Right forelimb (tissue), 1 donor: Measurements from ENCODE around the gene TLX1.
"Not testable (repeated sequence)": the region's sequence is repeated elsewhere in the genome, so short reads cannot be mapped to it uniquely, and the experiment has no call there.

Experiments
- DNase-seq: peaks from one replicate; pipeline ENCODE4 v3.0.0-alpha.2; 2018

TLX1 gene

GRCh38 chr10:101154506-101154905 is 23.4 kb downstream of the TLX1 start:
- DNase-seq = not testable (repeated sequence)

DNA sequence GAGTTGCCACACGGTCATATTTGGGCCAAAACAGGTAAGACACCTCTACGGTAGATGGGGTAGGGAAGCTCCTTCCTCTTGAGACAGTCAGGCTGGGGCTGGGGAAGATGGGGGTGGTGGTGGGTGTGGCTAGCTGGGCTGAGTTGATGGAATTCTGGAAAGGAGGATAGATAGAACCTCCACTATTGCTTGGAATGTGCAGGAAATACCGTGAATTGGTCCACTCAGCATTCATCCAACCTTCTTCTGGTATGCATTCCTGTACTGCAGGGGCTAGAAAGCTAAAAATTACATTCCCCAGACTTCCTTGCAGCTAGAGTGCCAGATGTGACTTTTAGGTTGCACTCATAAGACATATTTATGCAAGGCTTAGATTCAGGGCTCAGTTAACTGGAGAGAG is 24.8 kb downstream of the TLX1 start:
- no peak for DNase-seq

GRCh38 chr10:101157756-101158458 is 26.8 kb downstream of the TLX1 start:
- DNase-seq = no peak

GRCh38 chr10:101158459-101159058 is 27.5 kb downstream of the TLX1 start:
- no peak for DNase-seq

DNA sequence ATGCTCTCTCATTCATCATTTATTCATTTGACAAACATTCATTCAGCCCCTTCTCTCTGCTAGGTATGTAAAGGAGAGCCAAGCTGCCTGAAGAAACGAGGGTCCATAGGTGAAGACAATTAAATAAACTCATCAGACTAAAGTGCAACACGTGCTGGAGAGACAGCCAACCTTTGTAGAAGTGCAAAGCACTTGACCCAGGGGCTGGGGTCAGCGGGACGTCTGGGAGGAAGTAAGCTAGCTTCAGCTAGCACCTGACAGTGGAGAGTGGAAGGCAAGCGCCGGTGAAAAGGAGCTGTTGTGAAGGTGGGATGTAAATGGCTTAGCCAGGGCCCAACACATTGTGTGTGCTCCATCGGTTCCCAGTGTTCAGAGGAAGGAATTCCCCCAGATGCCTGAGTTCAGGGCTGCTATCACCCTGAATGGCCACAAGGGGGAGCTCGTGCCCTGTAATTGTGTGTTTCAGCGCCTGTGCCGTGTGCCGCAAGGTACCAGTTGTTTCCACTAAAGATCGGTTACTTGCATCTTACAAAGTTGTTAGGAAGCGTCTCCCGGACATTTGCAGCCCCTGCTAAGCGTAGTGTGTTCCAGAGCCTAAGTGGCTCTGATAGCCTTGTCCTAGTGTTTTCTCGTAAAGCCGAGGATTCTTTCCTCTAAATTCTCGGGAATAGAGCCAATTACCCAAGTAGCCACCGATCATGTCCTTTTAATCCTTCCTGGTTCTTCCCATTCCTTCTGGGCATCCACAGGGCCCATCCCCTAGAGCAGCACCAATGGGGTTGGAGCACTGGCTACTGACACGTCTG is 30.6 kb downstream of the TLX1 start:
- DNase-seq = peak; percentile 82

GRCh38 chr10:101162677-101163076 is 31.6 kb downstream of the TLX1 start:
- no peak for DNase-seq

GRCh38 chr10:101164020-101164419 is 32.9 kb downstream of the TLX1 start:
- DNase-seq = no peak

DNA sequence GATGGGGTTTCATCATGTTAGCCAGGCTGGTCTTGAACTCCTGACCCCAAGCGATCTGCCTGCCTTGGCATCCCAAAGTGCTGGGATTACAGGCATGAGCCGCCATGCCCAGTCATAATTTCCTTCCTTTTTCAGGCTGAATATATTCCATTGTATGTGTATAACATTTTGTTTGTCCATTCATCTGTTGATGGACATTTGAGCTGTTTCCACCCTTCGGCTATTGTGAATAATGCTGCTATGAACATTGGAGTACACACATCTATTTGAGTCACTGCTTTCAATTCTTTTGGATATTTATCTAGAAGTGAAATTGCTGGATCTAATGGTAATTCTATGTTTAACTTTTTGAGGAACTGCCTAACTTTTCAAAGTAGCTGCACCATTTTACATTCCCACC is 34.6 kb downstream of the TLX1 start:
- no peak for DNase-seq

- DNase-seq = no peak
Measured at GRCh38 chr10:101166430-101166829, 35.3 kb downstream of the TLX1 start.

DNA sequence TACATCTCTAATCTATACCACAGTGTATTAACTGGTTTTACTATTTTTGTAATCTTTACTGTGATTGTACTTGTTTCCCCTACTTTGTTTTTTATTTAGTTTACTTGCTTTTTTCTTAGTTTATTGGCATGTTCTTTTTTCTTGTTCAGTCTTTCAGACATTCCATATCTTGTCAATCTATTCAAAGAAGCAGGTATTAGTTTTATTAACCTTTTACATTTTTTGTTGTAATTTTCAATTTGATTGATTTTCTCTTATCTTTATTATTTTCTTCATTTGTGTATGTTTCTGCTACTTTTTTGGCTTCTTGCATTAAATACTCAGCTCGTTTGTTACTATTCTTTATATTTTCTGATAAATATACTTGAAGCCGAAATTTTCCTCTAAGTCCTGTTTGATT is 41.6 kb downstream of the TLX1 start:
- no peak for DNase-seq

DNA sequence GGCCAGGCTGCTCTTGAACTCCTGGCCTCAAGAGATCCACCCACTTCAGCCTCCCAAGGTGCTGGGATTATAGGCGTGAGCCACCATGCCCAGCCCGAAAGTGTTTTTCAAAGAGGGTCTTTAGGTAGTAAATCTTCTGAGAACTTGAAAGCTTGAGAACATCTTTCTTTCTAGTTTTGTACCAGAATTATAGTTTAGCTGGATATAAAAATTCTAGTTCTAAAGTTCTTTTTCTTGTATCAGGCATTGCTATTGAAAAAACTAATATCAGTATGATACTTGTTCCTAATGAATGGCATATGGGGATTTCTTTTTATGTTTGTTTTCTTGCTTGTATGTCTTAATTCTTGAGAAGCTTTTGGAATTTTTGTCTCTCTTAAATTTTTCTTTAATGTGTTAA is 43.2 kb downstream of the TLX1 start:
- DNase-seq = no peak

- no peak for DNase-seq
Measured at GRCh38 chr10:101176577-101176976, 45.5 kb downstream of the TLX1 start.

DNA sequence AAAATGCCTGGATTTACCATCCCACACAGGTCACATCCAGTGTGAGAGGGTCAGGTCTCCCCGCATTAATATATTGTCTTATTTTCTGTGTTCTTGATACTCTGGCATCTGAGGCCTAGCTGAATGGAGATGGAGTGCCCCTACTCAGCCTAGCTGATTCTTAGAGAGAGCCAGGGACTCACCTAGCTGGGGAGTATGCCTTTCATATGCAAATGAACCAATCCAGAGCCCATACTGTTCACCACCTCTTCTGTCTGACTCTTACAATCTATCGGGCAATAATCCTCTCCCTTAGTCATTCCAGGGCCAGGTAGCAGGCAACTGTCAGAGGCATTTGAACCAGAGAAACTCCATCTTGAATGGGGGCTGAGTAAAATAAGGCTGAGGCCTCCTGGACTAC is 51.8 kb downstream of the TLX1 start:
- DNase-seq = no peak

DNA sequence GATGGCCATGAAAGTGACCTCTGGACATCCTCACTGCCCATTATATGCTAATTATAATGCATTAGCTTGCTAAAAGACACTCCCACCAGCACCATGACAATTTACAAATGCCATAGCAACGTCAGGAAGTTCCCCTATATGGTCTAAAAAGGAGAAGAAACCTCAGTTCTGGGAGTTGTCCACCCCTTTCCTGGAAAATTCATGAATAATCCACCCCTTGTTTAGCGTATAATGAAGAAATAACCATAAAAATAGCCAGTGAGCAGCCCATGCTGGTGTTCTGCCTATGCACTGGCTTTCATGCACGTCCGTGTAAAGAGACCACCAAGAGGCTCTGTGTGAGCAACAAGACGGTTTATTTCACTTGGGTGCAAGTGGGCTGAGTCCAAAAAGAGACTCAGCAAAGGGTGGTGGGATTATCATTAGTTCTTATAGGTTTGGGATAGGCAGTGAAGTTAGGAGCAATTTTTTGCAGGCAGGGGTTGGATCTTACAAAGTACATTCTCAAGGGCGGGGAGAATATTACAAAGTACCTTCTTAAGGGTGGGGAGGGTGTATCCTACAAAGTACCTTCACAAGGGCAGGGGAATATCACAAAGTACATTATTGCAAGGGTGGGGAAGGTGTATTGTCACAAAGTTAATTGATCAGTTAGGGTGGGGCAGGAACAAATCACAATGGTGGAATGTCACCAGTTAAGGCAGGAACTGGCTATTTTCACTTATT is 52.5 kb downstream of the TLX1 start:
- DNase-seq = no peak
